NOMO-1 treated with dmso at 0.1 percent for 144 hours (cell line): Measurements from ENCODE around the gene AQP6.
A peak's percentile ranks its signal among the peaks of the same experiment; 100 is the strongest.

Experiments used
- DNase-seq: peaks from one replicate; lab custom pipeline; 2025; ENCODE audit not compliant: unreplicated experiment; lab: John Stamatoyannopoulos, UW

Gene AQP6

DNA sequence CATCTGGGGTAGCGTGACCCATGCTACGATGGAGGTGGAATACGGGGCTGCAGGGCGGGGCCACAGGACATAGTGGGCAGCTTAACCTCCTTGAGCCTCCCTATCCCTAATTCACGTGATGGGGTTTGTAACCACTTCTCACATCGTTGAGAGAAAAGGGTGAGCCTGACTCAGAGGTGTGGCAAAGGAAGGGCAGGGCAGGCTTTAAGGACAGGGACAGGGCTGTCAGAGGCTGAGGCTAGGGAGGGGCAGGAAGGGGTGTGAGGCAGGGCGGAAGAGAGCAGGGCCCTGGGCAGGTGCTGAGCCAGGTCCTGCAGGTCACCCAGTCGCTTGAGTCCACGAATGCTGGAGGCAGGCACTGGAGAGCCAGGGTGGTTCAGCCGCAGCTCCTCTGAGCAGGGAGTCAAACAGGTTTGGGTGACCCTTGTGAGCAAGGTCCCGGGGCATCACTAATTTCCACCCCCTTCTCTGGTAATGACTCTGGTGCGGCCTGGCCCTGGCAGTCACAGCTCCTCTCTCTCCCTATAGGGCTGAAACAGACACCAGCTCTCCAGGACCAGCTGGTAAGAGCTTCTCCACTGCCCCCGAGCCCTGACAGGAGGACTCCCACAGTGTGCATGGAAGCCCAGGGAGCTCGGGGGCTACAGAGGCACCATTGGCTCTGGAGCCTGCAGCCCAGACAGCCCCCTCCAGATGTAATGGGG lies 29.7 kb upstream of the AQP6 start:
- no peak for DNase-seq

- no peak for DNase-seq
These were observed 29.2 kb upstream of the AQP6 start for GRCh38 chr12:49943625-49943960.

DNA sequence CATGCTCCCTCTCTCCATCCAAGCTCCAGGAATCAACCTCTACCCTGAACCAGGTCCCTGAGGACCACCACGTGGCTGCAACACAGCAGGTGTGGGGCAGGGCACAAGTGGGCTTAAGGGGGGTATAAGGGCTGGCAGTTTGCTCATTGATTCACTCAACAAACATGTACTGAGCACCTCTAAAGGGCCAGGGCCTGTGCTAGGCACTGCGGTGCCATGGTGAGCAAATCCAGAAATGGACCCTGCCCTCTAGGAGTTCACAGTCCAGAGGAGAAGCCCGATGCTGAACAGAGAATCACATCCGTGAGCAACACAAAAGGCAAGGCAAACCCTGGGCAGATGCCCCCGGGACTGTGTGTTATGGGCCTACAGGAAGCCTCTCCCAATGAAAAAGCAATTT lies 28.7 kb upstream of the AQP6 start:
- DNase-seq = no peak

- DNase-seq = no peak
These were observed 28.0 kb upstream of the AQP6 start for GRCh38 chr12:49944718-49945117.

DNA sequence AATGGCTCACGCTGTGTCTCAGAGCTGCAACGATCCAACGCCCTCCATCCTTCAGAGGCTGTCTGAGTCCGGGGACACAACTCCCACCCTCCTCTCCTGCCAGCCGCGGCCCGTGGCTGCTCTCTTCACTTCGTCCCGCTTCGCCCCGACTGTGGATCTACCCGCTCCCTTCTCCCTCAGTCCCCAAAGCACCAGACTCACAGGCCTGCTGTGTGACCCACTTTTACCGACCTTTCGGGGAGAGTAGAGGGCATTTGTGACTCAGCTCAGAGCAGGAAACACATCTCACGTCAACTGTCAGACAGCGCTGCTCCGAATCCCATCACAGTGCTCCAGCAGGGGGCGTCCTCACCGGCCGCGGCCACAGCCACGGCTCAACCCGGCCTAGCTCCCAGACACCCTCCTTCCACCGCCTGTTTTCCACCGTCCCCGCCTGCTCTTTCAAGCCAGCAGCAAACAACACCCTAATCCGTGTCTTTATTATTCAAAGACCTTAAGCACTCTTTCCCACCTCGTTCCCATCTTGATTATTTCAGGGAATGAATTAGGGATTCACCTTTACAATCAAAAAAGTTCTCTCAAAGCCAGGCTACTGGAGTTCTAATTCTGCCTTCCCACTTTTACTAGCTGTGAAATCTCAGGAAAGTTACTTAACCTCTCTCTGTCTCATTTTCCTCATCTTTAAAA lies 27.2 kb upstream of the AQP6 start:
- peak; percentile 64 for DNase-seq

DNA sequence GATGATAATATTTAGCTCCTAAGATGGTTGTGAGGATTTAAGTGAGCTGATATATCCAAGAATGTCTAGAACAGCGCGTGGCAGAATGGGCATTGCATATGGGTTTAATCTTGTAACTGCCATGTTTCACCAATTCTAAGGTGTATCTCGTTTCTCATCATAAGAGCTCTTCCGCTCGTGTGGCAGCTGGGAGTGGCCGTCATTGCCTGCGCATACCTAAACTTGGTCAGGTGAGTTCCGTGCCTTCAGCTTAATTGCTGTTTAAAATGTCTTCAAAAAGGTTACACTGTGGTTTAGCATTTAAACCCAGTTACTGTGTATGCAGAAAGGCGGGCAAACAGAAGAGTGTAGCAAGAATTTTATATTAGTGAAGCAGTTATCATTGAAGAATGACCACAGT lies 26.7 kb upstream of the AQP6 start:
- no peak for DNase-seq

DNA sequence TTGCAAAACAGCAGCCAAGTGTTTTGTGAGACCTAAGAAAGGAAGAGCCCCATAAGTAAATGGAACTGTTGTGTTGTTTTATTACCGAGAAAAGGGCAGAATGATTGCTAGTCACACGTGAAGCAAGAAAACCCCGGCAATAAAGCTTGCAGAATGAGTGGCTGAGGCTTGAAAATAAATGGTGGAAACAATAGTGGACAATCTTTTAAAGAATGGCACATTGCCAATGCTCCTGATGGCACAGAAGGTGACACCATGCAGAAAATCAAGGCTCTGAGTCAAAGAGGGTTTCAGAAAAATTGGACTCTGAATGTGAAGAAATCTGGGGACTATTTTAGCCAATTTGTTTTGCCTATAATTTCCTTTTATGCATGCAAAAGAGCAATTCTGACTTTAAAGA lies 26.2 kb upstream of the AQP6 start:
- DNase-seq = no peak

GRCh38 chr12:49947593-49948226 lies 25.0 kb upstream of the AQP6 start:
- no peak for DNase-seq

- peak; percentile 60 for DNase-seq
These were observed 23.6 kb upstream of the AQP6 start for GRCh38 chr12:49948866-49949845.

- DNase-seq = no peak
These were observed 22.9 kb upstream of the AQP6 start for GRCh38 chr12:49949866-49950265.

GRCh38 chr12:49950273-49951251 lies 22.2 kb upstream of the AQP6 start, which contains the start of gene AQP2:
AQP2 (plus strand) TSS chr12:49950737; CDS start chr12:49950831, 94 bp downstream.
- DNase-seq = no peak

DNA sequence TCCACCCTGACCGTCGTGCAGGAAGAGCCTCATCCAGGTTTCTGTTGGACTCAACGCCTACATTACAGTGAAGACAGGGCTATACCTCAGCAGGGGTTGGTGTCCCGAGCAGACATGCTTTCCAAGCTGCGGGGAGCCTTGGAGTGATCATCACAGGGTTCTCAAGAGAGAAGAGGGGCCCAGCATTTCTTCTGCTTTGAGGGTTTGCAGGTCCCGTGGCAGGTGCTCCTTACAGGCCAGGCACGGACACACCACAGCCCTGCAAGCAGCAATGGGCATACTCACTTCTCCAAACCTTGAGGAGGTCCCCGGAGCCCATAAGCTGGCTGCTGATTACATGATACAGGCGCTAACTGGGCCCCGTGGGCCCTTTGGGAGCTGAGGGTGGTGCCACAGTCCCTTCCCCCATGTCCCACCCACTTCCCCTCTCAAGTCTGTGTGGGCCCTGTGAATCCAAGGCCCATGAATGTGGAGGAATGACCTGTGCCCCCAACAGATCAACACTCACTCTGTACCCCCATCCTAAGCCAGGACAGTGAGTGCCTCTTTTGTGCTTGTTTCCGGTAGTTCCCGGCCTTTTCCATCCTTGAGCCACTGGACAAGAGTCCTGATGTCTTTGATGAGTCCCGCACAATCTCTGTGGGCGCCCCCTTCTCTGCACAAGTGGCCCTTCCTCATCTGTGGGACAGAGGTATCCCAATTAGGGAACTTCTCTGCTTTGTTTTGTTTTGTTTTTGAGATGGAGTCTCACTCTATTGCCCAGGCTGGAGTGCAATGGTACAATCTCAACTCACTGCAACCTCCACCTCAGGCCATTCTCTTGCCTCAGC lies 21.1 kb upstream of the AQP6 start:
- DNase-seq = no peak

DNA sequence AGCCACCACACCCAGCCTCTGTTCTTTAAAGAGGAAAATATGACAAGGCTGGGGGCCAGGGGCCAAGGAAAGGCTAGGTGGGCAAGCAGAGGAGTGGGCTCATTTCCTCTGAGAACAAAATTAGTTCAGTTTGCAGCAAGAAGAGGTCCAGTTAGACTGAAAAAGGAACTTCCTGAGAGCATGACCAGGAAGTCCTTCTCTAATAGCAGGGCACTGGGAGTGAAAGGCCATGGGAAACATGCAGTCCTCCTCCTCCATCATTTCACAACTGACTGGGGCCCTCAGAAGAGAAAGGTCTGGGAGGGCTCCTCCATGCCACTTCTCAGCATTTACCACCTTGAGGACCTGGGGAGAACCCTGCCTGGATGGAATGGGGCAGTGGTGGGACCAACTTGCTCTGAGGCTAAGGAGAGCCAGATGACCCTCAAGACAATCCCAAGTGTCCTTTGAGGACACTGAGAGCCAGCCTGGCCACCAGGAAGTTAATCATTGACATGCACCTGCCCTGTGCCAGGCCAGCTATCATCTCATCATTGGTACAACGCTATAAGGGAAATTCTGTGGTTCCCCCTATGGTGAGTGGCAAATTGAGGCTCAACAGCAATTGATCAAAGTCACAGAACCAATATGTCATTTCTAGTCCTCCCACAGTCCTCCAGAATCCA lies 20.2 kb upstream of the AQP6 start:
- DNase-seq = no peak

GRCh38 chr12:49953151-49953550 lies 19.6 kb upstream of the AQP6 start:
- no peak for DNase-seq

DNA sequence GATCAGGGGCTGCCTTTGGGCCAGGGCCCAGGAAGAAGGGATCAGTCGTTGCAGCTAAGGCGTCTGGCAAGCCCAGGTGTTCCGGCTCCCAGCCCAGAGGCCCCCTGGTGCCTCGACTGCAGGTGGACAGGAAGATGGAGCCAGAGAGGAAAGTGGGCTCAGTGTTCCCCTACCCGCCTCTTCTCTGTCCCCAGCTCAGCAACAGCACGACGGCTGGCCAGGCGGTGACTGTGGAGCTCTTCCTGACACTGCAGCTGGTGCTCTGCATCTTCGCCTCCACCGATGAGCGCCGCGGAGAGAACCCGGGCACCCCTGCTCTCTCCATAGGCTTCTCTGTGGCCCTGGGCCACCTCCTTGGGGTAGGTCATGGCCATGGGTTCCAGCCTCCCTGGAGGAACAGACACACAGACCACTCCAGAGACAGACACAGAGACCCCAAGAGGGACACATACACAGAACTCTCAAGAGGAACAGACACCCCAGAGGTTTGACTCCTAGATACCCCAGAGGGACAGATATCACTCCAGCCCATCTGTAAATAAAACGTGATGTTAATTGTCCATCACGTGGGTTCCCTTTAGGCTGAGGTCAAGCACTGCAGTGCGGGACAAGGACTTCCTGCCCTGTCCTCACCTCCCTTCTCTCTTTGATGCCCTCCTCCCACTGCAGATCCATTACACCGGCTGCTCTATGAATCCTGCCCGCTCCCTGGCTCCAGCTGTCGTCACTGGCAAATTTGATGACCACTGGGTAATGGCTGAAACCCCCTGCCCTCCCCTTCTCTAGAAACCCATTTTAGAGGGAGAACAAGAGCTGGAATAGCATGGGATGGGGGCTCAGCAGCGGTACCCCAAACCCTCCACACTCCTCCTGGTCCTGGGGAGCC lies 18.5 kb upstream of the AQP6 start:
- DNase-seq = no peak

DNA sequence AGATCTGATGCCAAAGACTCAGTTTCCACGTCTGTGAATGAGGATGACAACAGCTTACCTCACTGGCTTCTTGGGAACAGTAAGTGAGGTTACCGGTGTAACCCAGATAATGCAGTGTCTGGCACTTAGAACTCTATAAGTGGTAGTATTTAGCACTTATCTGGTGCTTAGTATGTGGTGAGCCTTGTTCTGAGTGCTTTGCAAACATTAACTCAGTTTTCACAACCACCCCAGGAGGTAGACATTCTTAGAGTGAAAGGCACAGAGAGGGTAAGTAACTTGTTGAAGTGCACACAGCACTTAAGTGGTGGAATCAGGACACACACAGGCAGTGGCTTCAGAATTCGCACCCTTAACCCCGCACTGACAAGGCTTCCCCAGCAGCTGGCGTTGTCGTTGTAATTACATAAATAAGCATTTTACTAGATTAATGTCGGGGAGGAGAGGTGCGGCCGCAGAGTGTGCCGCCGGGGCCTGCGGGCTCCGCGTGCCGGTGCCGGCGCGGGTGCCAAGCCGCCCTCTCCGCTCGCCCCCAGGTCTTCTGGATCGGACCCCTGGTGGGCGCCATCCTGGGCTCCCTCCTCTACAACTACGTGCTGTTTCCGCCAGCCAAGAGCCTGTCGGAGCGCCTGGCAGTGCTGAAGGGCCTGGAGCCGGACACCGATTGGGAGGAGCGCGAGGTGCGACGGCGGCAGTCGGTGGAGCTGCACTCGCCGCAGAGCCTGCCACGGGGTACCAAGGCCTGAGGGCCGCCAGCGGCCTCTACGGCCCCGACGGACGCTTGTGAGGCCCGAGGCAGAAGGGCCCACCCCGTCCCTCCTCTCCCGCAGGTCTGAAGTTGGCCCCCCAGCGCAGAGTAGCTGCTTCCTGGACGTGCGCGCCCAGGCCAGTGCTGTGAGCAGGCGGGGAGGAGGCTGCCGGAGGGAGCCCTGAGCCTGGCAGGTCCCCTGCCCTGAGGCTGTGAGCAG lies 17.6 kb upstream of the AQP6 start:
- no peak for DNase-seq
